NCI-H2227 (cell line): Measurements from ENCODE around the gene TKTL2.

Experiments
- DNase-seq: peaks from one replicate; lab custom pipeline; 2025; ENCODE audit not compliant: unreplicated experiment; lab: John Stamatoyannopoulos, UW

The TKTL2 gene

GRCh38 chr4:163473576-163473975, at the start of gene TKTL2:
TSS of gene TKTL2 (minus strand) at chr4:163473754. CDS start at chr4:163473734, 20 bp downstream.
- DNase-seq = peak; percentile 43

DNA sequence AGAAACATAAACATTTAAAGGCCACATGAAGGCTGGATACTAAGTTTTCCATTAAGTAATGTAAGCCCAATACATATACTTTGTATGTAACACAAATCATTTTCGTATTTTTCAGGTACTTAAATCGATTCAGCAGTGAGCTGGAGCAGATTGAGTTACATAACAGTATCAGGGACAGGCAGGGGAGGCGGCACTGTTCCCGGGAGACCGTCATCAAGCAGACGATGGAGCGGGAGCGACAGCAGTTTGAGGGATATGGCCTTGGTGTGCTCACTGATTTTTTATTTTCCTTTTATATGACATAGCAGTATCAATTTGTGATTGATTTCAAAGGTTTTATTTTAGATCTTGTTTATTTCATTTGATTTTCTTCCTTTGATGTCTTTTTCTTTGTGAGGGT, 41.6 kb upstream of the TKTL2 start:
- no peak for DNase-seq

DNA sequence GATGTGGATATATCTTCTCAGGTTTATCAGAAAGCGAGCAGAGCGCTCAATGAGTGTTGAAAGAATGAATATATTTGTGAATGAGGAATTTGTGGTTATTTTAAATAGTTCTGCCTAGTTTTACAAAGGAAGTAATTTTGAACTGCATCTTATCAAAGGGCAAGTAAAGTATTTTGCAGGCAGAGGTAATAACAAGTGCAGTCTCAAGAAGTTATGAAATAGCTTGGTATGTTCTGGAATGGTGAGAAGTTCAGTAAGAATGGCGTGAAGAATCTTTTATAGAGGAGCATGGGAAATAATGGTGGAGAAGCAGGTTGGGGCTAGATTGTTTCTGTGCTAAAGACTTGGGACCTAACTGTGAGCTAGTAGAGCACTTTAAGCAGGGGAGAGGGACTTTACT, 31.8 kb upstream of the TKTL2 start:
- no peak for DNase-seq

DNA sequence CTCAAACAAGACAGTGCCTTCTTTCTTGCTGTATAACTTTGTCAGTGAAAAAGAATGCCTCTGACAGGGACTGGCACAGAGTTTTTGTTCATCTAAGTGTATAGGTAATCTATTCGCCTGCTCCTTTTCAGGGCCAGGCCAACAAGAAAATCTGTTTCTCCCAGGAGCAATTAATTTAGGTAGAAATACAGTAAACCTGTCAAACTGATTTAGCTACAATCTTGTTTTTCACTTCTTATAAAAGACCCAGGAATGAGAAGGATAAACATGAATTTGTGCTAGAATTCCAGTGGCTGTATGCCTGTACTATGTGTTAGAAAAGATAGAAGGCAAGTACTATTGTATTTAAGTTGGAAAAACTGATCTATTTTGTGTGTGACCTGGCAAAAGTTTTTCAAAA, 27.0 kb upstream of the TKTL2 start:
- no peak for DNase-seq

GRCh38 chr4:163495900-163496299, 22.3 kb upstream of the TKTL2 start:
- no peak for DNase-seq

DNA sequence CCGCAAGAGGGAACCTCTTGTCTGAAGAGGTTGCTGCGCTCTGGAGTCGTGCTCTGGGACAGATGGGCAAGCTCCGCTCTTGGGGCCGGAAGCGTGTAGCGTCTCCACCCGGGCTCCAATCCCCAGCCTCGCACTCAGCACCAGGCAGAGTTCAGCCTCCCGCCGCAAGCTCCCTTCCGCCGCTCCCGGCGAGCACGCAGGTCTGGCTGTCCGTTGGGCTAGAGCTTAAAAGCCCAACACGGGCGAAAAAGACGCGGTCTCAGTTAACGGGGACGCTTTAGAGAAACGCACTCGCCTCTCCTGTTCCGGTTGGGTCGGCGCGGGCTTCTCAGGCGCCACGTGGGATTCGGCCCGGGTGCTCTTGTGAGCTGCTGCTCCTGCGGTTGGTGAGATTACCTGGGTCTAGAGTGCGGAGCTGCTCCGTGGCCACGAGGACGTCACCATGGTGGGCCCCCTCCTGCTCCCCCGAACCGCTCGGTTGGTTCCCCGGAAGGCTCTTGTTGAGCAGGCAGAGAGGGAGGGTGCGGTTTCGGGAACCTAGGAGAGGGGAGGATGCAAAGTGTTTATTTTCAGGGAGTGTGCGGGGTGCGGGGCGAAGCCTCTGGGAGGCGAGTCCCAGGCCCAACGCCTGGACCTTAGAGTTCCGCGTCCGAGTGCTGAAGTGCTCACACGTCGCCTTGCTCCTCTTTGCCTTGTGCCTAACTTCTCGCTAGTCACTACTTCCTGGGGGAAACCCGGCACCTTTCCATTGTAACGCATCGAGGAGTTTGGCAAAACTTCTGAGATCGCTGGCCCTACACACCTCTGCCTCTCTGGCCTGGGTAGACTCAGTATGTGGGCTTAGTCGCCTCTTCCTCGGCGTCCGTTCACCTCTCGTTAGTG, 21.0 kb upstream of the TKTL2 start, which contains the start of gene TMA16:
TMA16 (plus strand) TSS at position 331 of the 882 bp plus-strand sequence; CDS start at position 443, 112 bp downstream.
- DNase-seq = peak; percentile 92

- no peak for DNase-seq
Observed at GRCh38 chr4:163493643-163494359, 20.2 kb upstream of the TKTL2 start.

DNA sequence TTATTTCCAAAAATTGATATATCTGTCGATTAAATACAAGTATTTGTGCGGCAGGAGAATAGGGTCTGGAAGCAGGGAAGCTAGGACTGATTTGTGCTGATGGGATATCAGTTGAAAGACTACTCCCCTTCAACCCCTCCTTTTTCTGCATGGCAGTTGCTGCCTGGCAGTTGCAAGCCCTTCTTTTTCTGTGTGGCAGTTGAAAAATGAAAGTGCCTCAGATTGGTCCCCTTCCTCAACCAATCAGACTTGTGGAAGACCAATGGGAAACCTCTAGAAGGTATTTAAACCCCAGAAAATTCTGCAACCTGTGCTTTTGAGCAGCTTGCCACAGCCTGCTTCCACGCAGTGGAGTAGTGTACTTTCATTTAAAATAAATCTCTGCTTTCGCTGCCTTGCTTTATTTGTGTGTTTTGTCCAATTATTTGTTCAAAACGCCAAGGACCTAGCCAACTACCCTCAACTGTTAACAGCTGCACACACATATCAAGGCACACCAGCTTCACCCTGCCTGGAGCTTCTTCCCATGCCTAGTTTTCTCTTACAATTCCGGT, 19.5 kb upstream of the TKTL2 start:
- DNase-seq = no peak

DNA sequence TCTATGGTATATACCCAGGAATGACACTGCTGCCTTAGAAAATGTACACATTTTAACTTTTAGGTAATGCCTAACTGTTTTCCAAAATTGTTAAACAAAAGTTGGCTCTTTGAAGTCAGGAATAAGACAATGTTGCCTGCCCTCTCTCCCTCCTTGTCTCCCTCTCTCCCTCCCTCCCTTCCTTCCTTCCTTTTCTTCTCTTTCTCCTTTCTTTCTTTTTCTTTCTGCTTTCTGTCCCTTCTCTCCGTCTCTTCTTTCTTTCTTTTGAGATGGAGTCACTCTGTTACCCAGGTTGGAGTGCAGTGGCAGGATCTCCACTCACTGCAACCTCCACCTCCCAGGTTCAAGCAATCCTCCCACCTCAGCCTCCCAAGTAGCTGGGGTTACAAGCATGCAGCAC, 16.4 kb upstream of the TKTL2 start:
- no peak for DNase-seq

DNA sequence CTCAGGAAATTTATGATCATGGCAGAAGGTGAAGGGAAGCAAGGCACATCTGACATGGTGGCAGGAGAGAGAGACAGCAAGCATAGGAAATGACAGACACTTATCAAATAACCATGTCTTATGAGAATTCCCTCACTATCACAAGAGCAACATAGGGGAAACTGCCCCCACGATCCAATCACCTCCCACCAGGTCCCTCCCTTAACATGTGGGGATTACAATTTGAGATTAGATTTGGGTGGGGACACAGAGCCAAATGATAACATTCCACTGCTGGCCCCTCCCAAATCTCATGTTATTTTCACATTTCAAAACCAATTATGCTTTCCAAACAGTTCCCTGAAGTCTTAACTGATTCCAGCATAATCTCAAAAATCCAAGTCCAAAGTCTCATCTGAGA, 12.8 kb upstream of the TKTL2 start:
- no peak for DNase-seq

DNA sequence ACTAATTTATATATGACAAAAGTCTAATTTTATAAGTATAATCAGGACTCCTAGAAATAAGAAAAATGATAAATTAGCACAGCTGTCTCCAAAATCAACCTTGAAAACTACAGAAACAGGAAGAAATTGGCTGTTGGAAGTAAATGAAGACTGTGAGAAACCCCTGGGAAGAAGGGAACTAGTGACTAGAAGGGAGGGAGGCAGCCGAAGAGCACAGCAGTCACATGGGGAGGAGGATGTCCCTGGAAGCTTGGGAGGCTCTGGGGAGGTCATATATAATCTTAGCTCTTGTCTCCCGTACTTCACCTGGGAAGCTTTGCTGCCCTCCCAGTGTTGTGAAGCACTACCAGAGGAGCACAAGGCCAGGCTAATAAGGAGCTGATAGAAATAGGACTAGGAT, 12.0 kb upstream of the TKTL2 start:
- DNase-seq = no peak

GRCh38 chr4:163484906-163485305, 11.4 kb upstream of the TKTL2 start:
- peak; percentile 49 for DNase-seq

GRCh38 chr4:163482190-163482589, 8.6 kb upstream of the TKTL2 start:
- no peak for DNase-seq

DNA sequence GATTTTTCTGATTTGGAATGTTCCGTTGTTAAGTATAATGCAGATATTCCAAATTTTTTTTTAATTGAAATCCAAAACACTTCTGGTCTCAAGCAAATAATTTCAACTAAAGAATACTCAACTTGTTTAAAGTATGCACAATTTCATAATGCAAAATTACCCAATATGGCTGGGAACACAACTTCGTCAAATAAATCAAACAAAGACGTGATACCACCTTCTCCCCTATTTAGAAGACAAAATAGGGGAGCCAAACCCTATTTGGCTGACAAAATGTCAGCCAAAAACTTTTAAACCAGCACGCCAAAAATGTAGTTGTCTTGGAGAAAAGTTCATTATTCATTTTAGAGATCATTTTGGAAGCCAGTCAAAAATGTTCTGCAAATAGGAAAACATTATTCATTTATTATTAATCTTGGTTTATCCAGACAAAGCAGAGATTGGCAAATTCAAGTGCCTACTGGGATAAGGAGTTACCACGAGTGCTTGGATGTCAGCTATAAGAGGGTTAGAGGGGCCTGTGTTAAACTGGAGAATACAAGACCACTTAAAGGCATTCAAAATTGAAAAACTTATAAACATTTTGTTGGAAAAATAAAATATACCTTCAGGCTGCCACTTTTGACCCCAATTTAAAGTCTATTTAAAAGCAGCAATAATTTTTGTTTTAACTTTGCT, 3.3 kb upstream of the TKTL2 start:
- no peak for DNase-seq

DNA sequence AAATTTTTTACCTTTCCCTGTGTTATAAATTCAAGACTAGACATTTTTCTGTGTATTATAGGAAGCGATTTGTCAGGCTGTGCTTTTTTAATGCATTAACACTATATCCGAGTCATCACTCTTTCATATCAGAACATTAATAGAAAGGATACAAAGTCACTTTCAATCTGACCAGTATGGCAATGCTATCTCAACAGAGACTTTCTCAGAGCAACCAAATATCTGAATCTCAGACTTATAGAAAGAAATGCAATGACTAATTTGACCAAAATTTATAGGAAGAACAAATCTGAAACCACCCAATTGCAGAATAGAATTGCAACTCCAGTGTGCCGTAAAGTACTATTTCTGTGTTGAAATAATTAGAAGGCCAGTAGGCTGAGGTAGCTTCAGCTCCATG, 473 bp upstream of the TKTL2 start:
- DNase-seq = no peak

- DNase-seq = no peak
Observed at GRCh38 chr4:163473130-163473529, 424 bp downstream of the TKTL2 start.

DNA sequence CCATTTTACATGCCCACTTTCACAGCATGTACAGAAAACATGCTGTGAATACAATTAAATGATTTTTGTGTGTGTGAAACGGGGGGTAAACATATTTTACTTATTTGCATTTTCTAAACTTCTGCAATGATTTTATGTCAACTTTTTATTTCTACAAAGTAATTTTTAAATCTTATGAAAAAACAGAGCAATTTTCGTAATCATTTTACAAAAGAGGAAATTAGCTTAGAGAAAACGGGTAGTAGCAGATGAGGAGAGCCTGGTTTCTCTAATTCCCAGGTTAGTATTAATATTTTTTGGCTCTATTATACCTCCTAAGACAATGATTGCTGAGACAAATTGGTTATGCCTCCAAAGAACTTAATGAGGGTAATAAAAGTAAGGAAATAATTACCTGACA, 3.2 kb downstream of the TKTL2 start:
- no peak for DNase-seq

- no peak for DNase-seq
Observed at GRCh38 chr4:163467082-163467770, 6.3 kb downstream of the TKTL2 start.

DNA sequence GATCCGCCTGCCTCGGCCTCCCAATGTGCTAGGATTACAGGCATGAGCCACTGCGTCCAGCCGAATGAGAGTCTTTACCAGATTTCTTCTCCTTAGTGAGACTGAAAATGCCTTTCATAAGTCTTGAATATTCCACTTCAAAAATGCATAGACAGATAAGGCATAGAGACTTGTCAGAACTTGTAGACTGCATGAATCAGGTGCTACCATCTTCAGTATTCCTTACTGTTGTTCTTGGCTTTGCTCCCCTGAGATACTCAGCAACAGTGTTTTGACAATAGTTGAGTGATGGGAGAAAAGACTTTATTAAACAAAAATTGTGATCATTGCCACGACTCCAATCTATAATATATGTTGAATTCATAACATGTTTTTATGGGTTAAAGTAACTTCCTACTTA, 11.0 kb downstream of the TKTL2 start:
- no peak for DNase-seq

DNA sequence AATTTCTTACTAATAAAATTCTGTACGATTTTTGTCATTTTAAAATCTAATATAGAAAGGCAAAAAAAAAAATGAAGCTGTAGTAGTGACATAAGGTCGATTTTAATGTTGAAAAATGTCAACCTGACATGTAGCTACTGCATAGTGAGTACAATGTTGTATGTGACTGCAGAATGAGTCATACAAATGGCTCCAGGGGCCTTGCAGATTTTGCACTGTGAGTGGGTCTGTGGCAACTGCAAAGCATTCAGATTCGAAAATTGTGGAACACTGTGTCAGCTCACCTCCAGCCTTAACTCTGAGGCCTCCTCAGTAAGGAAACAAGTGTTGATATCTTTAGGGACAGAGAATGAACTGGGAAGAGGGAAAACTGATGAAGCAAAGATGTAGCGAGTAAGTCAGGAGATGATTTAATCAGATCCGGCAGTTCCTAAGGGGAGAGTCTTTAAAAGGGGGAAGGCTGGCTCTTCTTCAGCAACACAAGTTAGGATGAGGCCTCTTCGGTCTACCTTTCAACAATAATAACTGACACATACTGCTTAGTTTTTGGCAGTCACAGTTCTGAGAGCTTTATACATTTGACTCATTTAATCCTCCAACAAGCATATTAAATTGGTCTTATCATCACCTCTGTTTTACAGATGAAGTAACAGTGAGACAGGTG, 24.9 kb downstream of the TKTL2 start:
- no peak for DNase-seq
